ENCODE data around the gene GPR153. TPM values are rescaled to one million over a fixed set of nuclear protein-coding genes. Genes with fewer than 3 reads are reported as not detected.

GPR153 gene
- polyA plus RNA-seq, 3 donors: 0.04 to 0.69 TPM; not detected in 1

DNA sequence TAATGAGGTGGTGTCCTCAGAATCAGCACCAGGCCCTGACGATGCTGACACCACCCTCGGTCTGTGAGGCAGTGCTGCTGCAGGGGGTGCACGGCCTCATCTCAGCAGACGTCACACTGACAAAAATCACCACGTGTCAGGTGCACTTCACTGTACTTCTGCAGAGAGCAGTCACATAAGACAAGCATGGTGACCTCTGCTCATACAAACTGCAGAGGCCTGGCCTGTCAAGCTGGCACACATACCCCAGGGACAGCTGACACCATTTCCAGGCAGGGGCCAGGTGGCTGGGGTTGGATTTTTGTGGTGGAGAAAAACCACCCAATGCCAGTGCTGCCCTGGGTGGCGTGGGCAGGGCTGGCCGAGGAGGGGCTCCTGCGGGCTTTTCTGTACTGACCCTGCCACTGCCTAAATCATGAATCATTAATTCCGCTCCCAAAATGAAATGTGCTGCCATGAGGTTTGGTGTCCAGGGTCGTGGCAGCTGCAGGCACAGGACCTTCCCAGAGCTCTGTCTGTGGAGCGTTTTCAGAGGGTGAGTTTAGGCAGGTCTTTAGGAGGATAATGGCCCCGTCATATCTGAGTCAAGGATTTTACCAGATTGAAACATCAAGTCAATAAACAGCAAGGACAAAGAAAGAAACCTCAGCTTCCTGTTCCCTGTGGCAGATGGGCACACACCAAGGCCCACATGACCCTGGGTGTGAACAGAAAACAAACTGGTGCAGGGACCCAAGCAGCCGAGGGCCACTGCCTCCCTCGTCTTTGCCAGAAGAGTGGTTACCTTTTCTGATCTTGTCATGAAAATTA lies 33.4 kb upstream of the GPR153 start:
- peak overlapping the region in 2 of 7 donors; percentile 8 to 41 for H3K27ac Mint-ChIP-seq
- no peaks in the 10 kb centered on the region for H4K20me1 ChIP-seq (ENCODE audit: insufficient read depth, low read length)
- no peak overlapping the region for H3K9ac ChIP-seq (ENCODE audit: insufficient read depth, low read length, poor library complexity, severe bottlenecking)
- no peak overlapping the region for H3K4me3 Mint-ChIP-seq
- intact Hi-C loops (cut with micrococcal nuclease): no loop called here
- peaks cover 0 to 4% of the 10 kb centered on the region in 2 donors for H3K36me3 ChIP-seq (replicated peaks in 1 of 2; ENCODE audit: control insufficient read depth in 1 of 2, insufficient read depth in 2 of 2, low read length in 2 of 2)
- no peaks in the 10 kb centered on the region for H3K9me3 ChIP-seq (replicated peaks in 1 of 2; ENCODE audit: control insufficient read depth in 1 of 2, insufficient read depth in 1 of 2, low read length in 2 of 2)
- H2AFZ ChIP-seq (ENCODE audit: insufficient read depth, low read depth, low read length, poor library complexity, severe bottlenecking): no peak overlapping the region
- H3K4me3 ChIP-seq (replicated peaks in 1 of 3; ENCODE audit: low read depth in 2 of 3, low read length in 3 of 3): no peak overlapping the region
- no peaks in the 10 kb centered on the region for H3K4me1 Mint-ChIP-seq
- H3K36me3 Mint-ChIP-seq: peaks cover 10 to 14% of the 10 kb centered on the region in 2 donors
- TF ChIP-seq, protein P1, sequence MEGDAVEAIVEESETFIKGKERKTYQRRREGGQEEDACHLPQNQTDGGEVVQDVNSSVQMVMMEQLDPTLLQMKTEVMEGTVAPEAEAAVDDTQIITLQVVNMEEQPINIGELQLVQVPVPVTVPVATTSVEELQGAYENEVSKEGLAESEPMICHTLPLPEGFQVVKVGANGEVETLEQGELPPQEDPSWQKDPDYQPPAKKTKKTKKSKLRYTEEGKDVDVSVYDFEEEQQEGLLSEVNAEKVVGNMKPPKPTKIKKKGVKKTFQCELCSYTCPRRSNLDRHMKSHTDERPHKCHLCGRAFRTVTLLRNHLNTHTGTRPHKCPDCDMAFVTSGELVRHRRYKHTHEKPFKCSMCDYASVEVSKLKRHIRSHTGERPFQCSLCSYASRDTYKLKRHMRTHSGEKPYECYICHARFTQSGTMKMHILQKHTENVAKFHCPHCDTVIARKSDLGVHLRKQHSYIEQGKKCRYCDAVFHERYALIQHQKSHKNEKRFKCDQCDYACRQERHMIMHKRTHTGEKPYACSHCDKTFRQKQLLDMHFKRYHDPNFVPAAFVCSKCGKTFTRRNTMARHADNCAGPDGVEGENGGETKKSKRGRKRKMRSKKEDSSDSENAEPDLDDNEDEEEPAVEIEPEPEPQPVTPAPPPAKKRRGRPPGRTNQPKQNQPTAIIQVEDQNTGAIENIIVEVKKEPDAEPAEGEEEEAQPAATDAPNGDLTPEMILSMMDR (IDR thresholded peaks at IDR 0.05): no peak
- H3K27me3 ChIP-seq (ENCODE audit: control insufficient read depth in 2 of 2, insufficient read depth in 2 of 2, low read length in 2 of 2): no peaks in the 10 kb centered on the region
- H3K79me2 ChIP-seq (ENCODE audit: insufficient read depth, low read length): no peaks in the 10 kb centered on the region
- 90% methylated on average over 13 of the region's 14 CpGs for WGBS (ENCODE audit: insufficient coverage)
- no peaks in the 10 kb centered on the region for H3K4me1 ChIP-seq (ENCODE audit: control insufficient read depth in 1 of 2, insufficient read depth in 2 of 2, low read length in 2 of 2)
- no peak for DNase-seq
- H3K4me2 ChIP-seq (replicated peaks; ENCODE audit: extremely low read depth, low read length, poor library complexity, severe bottlenecking): no peak overlapping the region
- H3K9me3 Mint-ChIP-seq: no peaks in the 10 kb centered on the region
- no peak overlapping the region for H3K27ac ChIP-seq (ENCODE audit: low read depth in 1 of 2, low read length in 2 of 2)
- H3K27me3 Mint-ChIP-seq (ENCODE audit: low read depth in 3 of 3): peaks cover 0 to 3% (median 1%) of the 10 kb centered on the region in 3 donors

DNA sequence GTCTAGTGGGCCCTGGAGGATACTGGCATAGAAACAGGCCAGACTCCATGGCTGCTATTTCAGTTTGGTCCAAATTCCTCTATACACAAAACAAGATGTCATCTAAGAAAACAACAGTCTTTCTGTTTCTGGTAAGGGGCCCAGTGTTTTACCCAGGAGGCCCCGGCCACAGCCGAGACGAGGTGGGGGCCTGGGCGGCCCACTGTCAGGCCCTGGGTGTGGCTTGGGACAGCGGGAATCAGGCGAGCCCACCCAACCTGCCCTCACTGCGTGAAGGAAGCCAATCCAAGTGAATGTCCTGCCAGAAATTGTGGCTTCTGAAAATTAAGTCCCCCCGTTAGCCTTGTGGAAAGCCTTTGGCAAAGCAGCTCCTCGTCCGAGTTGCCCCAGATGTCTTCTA lies 31.2 kb upstream of the GPR153 start:
- TF ChIP-seq, protein P1 (IDR thresholded peaks at IDR 0.05): no peak
- intact Hi-C loops (cut with micrococcal nuclease): no loop called here
- 98% methylated on average over 10 of the region's 10 CpGs for WGBS (ENCODE audit: insufficient coverage)
- Histone ChIP-seq H3K27ac (ENCODE audit: low read depth in 1 of 2, low read length in 2 of 2) (no peak overlapping the region), H4K20me1 (ENCODE audit: insufficient read depth, low read length) (no peaks in the 10 kb centered on the region), H3K79me2 (ENCODE audit: insufficient read depth, low read length) (no peaks in the 10 kb centered on the region), H3K36me3 (replicated peaks in 1 of 2; ENCODE audit: control insufficient read depth in 1 of 2, insufficient read depth in 2 of 2, low read length in 2 of 2) (peaks cover 0 to 4% of the 10 kb centered on the region in 2 donors), H3K27me3 (ENCODE audit: control insufficient read depth in 2 of 2, insufficient read depth in 2 of 2, low read length in 2 of 2) (no peaks in the 10 kb centered on the region), H3K4me2 (replicated peaks; ENCODE audit: extremely low read depth, low read length, poor library complexity, severe bottlenecking) (no peak overlapping the region), H3K4me1 (ENCODE audit: control insufficient read depth in 1 of 2, insufficient read depth in 2 of 2, low read length in 2 of 2) (no peaks in the 10 kb centered on the region), H2AFZ (ENCODE audit: insufficient read depth, low read depth, low read length, poor library complexity, severe bottlenecking) (no peak overlapping the region), H3K9me3 (replicated peaks in 1 of 2; ENCODE audit: control insufficient read depth in 1 of 2, insufficient read depth in 1 of 2, low read length in 2 of 2) (no peaks in the 10 kb centered on the region), H3K4me3 (replicated peaks in 1 of 3; ENCODE audit: low read depth in 2 of 3, low read length in 3 of 3) (no peak overlapping the region), H3K9ac (ENCODE audit: insufficient read depth, low read length, poor library complexity, severe bottlenecking) (no peak overlapping the region)
- Mint-ChIP-seq H3K4me1 (peaks cover 3% of the 10 kb centered on the region), H3K27me3 (ENCODE audit: low read depth in 3 of 3) (peaks cover 0 to 3% (median 1%) of the 10 kb centered on the region in 3 donors), H3K9me3 (peaks cover 0 to 3% (median 0%) of the 10 kb centered on the region in 7 donors), H3K4me3 (no peak overlapping the region), H3K27ac (no peak overlapping the region), H3K36me3 (peaks cover 10 to 14% of the 10 kb centered on the region in 2 donors)
- no peak for DNase-seq

Measured in CD14-positive monocyte (primary cell).